K562 (cell line): Measurements from ENCODE around the gene ANXA3. TPM values are rescaled to one million over a fixed set of nuclear protein-coding genes. Genes with fewer than 3 reads are reported as not detected.

ENCODE experiments used
- ATAC-seq: fragments of 200-7000 bp; cut with Tn5 transposase; 3 replicates; pipeline ENCODE4 v1.9.1; 2020; ENCODE audit warnings: moderate library complexity
- BruUV-seq: library from RNA; stranded (reverse); fragments of 400-500 nt; replicated peaks from 2 replicates; lab custom pipeline; 2021; lab: Mats Ljungman, UMichigan
- CTCF ChIA-PET: fragments of 300-600 bp; formaldehyde crosslinking; extraction: SDS; loops from one replicate; lab custom pipeline; 2021; ENCODE audit warnings: low intra/inter-chr PET ratio; lab: Yijun Ruan, JAX
- POLR2A ChIA-PET: fragments of 300-600, 350-650 bp; sonication (Branson Sonifier 250); formaldehyde crosslinking; extraction: SDS; loops from one replicate; lab custom pipeline; 2021; ENCODE audit warnings: antibody characterized with exemption, inconsistent platforms; lab: Yijun Ruan, JAX
- DNase-seq, 4 experiments: peaks; one replicate each; pipeline versions ENCODE4 v3.0.0 to v3.0.0-alpha.2; 2011 to 2018; ENCODE audit warnings: low spot score in 3 of 4, mixed read lengths in 3 of 4; ENCODE audit errors: extremely low read depth in 1 of 4
- FAIRE-seq: peaks from 2 replicates; lab custom pipeline; 2011; peaks lifted over from hg19 to GRCh38; lab: Jason Lieb, UNC
- H2AFZ ChIP-seq: 2 replicates; pipeline ENCODE4 v1.6.0; 2011; ENCODE audit warnings: low read depth, low read length, control low read depth, inconsistent platforms
- H3K27ac ChIP-seq: fragments of 200-600 bp; 3 replicates; pipeline ENCODE4 v1.8.0; 2011; ENCODE audit warnings: low read depth, mild to moderate bottlenecking, control low read depth, inconsistent platforms, low read length, moderate library complexity, mixed read lengths; ENCODE audit errors: extremely low read depth
- H3K27me3 ChIP-seq, 2 experiments: fragments of 300-600 bp in 1 of 2; 2 replicates in 1 of 2; 3 replicates in 1 of 2; pipeline versions ENCODE4 v1.6.0 to v1.8.0; 2011; ENCODE audit warnings: inconsistent platforms in 2 of 2, low read length in 2 of 2, mild to moderate bottlenecking in 1 of 2, mixed read lengths in 1 of 2, moderate library complexity in 1 of 2; ENCODE audit not compliant: control insufficient read depth in 2 of 2, insufficient read depth in 2 of 2
- H3K36me3 ChIP-seq: fragments of 300-600 bp; 3 replicates; pipeline ENCODE4 v1.8.0; 2011; ENCODE audit warnings: mild to moderate bottlenecking, low read length, inconsistent platforms; ENCODE audit not compliant: control insufficient read depth, insufficient read depth
- H3K4me1 ChIP-seq, 2 experiments: fragments of 200-600 bp in 1 of 2; replicated peaks in 1 of 2; 2 replicates in 1 of 2; 3 replicates in 1 of 2; pipeline versions ENCODE4 v1.5.1 to v1.8.0; 2011; ENCODE audit warnings: inconsistent platforms in 2 of 2, low read length in 2 of 2, mild to moderate bottlenecking in 1 of 2, mixed read lengths in 1 of 2, moderate library complexity in 1 of 2; ENCODE audit not compliant: control insufficient read depth in 2 of 2, insufficient read depth in 2 of 2
- H3K4me2 ChIP-seq: 2 replicates; pipeline ENCODE4 v1.6.1; 2011; ENCODE audit warnings: low read length, control low read depth, inconsistent platforms, mixed read lengths; ENCODE audit not compliant: insufficient read depth
- H3K4me3 ChIP-seq: fragments of 200-600 bp; sonication (generic), shearing (Covaris generic); 2 replicates; pipeline ENCODE4 v1.5.1; 2016; ENCODE audit warnings: control low read depth, inconsistent platforms
- H3K79me2 ChIP-seq: fragments of 200-600 bp; 3 replicates; pipeline ENCODE4 v1.8.0; 2011; ENCODE audit warnings: low read length, inconsistent platforms; ENCODE audit not compliant: control insufficient read depth, insufficient read depth
- H3K9ac ChIP-seq, 2 experiments: 2 replicates each; pipeline versions ENCODE4 v1.6.0 to v1.6.1; 2011; ENCODE audit warnings: low read depth in 2 of 2, low read length in 2 of 2, control low read depth in 1 of 2, inconsistent platforms in 1 of 2, mild to moderate bottlenecking in 1 of 2, mixed read lengths in 1 of 2; ENCODE audit not compliant: insufficient read depth in 1 of 2
- H3K9me1 ChIP-seq: one replicate; pipeline ENCODE4 v1.6.0; 2011; ENCODE audit warnings: inconsistent platforms, mild to moderate bottlenecking, low read length, moderate library complexity; ENCODE audit not compliant: control insufficient read depth, insufficient read depth
- H3K9me3 ChIP-seq: replicated peaks from 2 replicates; pipeline ENCODE4 v1.5.1; 2011; ENCODE audit warnings: low read depth, low read length, inconsistent platforms; ENCODE audit not compliant: control insufficient read depth, insufficient read depth
- H4K20me1 ChIP-seq: replicated peaks from 2 replicates; pipeline ENCODE4 v1.6.1; 2011; ENCODE audit warnings: low read length, inconsistent platforms, mixed read lengths; ENCODE audit not compliant: control insufficient read depth, insufficient read depth
- ZNF354B ChIP-seq: fragments of 250-450 bp; sonication (Bioruptor Pico); IDR thresholded peaks from 2 replicates; pipeline ENCODE4 v1.4.0; 2020
- WGBS: fragments of 100-300 bp; shearing (Covaris generic); methylation state at CpG from one replicate; pipeline ENCODE4 v1.1.6; 2016; ENCODE audit warnings: low coverage, mixed read lengths; ENCODE audit not compliant: insufficient coverage; ENCODE audit errors: missing lambda C conversion rate; 5-methylcytosine and 5-hydroxymethylcytosine counted together
- in situ Hi-C: fragments of 300-500 bp; cut with MboI; formaldehyde crosslinking; loops from 4 replicates; pipeline ENCODE4 v1.15.0; 2018; ENCODE audit warnings: inconsistent platforms, mixed read lengths
- intact Hi-C: fragments of 100-400 bp; cut with micrococcal nuclease; formaldehyde crosslinking; loops from 2 replicates; pipeline ENCODE4 v1.14.2; 2022
- polyA plus RNA-seq, 8 experiments: library from polyadenylated mRNA; depleted of rRNA in 4 of 8; stranded (reverse) in 5 of 8; unstranded in 3 of 8; fragments of >200 nt; fragmentation: Nextera tagmentation in 2 of 8; fragmentation: Illumina TruSeq in 1 of 8; extraction: Ambion mirVana in 2 of 8; extraction: Trizol in 1 of 8; gene quantifications; 2 replicates each; pipeline versions ENCODE4 v1.2.1 to v1.2.3, GENCODE V29; 2011 to 2014; ENCODE audit warnings: inconsistent platforms in 1 of 8, missing spikeins in 1 of 8
- total RNA-seq, 7 experiments: library from RNA; depleted of rRNA in 6 of 7; stranded (reverse); fragments of >200 nt in 6 of 7; fragmentation: Illumina TruSeq in 2 of 7; extraction: Trizol in 2 of 7; gene quantifications; 2 replicates each; pipeline versions ENCODE4 v1.2.1 to v1.2.3, GENCODE V29; 2011 to 2021; ENCODE audit warnings: low replicate concordance in 1 of 7
- TF ChIP-seq, protein P1 (sequence below): fragments of 450-650 bp; IDR thresholded peaks from 2 replicates; pipeline ENCODE4 v1.6.1; 2018; ENCODE audit not compliant: partially characterized antibody

Gene ANXA3
- total and polyA plus RNA-seq, 9 of the 15 experiments (the other 6 are each of a cell fraction or from before 2014, with no cell fraction given), result 6.3 to 15.5 (median 9.8) TPM

DNA sequence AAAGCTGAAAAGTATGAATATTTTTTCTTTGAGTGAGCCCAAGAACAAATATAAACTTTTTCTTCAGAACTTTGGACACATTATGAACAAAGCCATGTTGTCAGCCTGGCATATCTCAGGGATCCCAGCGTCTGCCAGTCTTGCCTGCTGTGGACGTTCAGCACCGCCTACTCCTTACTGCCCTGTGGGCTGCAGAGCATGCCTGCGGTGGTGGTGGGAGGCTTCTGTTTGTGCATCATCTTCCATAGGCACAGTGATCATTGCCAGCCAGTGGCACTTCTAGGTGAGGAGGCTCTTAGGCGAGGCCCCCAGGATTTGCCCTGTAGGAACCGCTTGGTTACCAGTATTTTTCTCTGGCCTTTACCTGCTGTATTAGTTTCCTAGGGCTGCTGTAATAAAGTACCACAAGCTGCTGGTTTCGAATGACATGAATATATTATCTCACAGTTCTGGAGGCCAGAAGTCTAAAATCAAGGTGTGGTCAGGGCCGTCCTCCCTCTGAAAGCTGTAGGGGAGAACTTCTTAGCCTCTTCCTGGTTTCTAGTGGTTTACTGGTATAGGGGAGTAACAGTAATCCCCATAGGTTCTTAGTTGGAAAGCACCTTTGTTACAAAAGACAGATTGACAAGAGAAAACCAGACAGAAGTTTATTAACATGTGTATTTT is 15.4 kb downstream of the ANXA3 start:
- Histone ChIP-seq H2AFZ (peak overlapping the region; percentile 36; the same call in 1 of the 2 replicates), H3K9me1 (no peaks in the 10 kb centered on the region), H3K4me2 (no peak overlapping the region), H3K4me3 (no peak overlapping the region), H4K20me1 (no peaks in the 10 kb centered on the region), H3K4me1 (peaks cover 0 to 4% of the 10 kb centered on the region in 2 experiments; a peak in 2 of 5 replicates), H3K9ac (no peak overlapping the region), H3K27ac (no peak overlapping the region), H3K27me3 (no peaks in the 10 kb centered on the region), H3K36me3 (no peaks in the 10 kb centered on the region), H3K79me2 (no peaks in the 10 kb centered on the region), H3K9me3 (no peaks in the 10 kb centered on the region)
- in situ Hi-C loops (no loop called here), intact Hi-C loops (no loop called here)
- DNase-seq, result peak in 1 of 4 experiments; percentile 26
- ChIA-PET CTCF (no interaction called here), POLR2A (interaction anchor here (0.6 kb wide), 1 partner anchor 34 kb away, joined by 4 read pairs; no protein-coding TSS in a partner anchor)
- ATAC-seq, result peak; percentile 65
- FAIRE-seq, result no peak
- no TSS peak for BruUV-seq
- WGBS, result 37% methylated on average over 8 of the region's 8 CpGs
- TF ChIP-seq ZNF354B (CRISPR knock-in tag), result no peak
- TF ChIP-seq, protein P1, sequence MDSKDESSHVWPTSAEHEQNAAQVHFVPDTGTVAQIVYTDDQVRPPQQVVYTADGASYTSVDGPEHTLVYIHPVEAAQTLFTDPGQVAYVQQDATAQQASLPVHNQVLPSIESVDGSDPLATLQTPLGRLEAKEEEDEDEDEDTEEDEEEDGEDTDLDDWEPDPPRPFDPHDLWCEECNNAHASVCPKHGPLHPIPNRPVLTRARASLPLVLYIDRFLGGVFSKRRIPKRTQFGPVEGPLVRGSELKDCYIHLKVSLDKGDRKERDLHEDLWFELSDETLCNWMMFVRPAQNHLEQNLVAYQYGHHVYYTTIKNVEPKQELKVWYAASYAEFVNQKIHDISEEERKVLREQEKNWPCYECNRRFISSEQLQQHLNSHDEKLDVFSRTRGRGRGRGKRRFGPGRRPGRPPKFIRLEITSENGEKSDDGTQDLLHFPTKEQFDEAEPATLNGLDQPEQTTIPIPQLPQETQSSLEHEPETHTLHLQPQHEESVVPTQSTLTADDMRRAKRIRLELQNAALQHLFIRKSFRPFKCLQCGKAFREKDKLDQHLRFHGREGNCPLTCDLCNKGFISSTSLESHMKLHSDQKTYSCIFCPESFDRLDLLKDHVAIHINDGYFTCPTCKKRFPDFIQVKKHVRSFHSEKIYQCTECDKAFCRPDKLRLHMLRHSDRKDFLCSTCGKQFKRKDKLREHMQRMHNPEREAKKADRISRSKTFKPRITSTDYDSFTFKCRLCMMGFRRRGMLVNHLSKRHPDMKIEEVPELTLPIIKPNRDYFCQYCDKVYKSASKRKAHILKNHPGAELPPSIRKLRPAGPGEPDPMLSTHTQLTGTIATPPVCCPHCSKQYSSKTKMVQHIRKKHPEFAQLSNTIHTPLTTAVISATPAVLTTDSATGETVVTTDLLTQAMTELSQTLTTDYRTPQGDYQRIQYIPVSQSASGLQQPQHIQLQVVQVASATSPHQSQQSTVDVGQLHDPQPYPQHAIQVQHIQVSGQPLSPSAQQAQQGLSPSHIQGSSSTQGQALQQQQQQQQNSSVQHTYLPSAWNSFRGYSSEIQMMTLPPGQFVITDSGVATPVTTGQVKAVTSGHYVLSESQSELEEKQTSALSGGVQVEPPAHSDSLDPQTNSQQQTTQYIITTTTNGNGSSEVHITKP, result peak; percentile 14
